ENCODE measurements around the gene EIF5.

DNA sequence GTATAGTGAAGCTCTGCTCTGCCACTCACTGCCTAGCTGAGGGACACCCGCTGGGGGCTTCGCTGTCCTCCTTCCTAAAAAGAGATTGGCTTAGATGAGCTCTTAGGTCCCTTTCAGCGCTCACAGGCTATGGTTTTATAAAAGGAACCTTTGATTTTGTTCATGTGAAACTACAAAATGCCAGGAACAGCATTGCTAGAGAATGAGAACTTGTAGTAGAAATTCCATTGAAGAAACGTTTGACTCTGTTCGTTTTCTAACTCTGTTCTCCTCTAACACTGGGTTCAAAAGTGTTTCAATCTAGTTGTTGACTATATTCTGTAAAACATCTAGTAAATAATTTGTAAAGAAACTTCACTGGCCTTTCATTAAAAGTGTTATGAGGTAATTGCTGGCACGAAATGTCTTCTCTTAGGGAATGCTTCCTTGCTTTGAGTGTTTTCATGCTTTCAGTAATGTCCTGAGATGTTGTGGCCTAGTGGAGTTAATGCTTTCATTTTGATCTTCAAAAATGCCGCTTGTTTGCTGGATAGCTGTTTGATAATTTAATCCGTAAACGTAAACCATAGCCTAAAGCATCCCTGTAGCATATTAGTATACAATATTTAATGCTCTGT is 52.8 kb downstream of the EIF5 start:
- TF ChIP-seq SIN3A (IDR thresholded peaks at IDR 0.05; ENCODE audit: borderline replicate concordance, insufficient read depth, low read length), result no peak
- no peak for TF ChIP-seq REST (IDR thresholded peaks at IDR 0.05; ENCODE audit: insufficient read depth in 1 of 2, low read depth in 2 of 2, low read length in 2 of 2)
- no peak for TF ChIP-seq TAF1 (IDR thresholded peaks at IDR 0.05; ENCODE audit: borderline replicate concordance, insufficient read depth, low read length)
- TF ChIP-seq POLR2AphosphoS5 (IDR thresholded peaks at IDR 0.05; ENCODE audit: low read depth, low read length), result no peak
